Frontal cortex (tissue), 4 donors: ENCODE results near the gene ZFP2. TPM values are rescaled to one million over a fixed set of nuclear protein-coding genes. Genes with fewer than 3 reads are reported as not detected.
"Not testable (repeated sequence)": the region's sequence is repeated elsewhere in the genome, so short reads cannot be mapped to it uniquely, and the experiment has no call there.

Experiments used
- DNase-seq, 2 donors: peaks; one replicate each; pipeline ENCODE4 v3.0.0; 2012; ENCODE audit warnings: low spot score in 2 of 2
- FAIRE-seq: peaks from 2 replicates; lab custom pipeline; 2012; peaks lifted over from hg19 to GRCh38; lab: Jason Lieb, UNC
- total RNA-seq: library from RNA; depleted of rRNA; stranded (reverse); fragments of >200 nt; gene quantifications from one replicate; pipeline ENCODE4 v1.2.3, GENCODE V29; 2014
- donor health status: control.
- donor health status: control.
- donor health status: control.

ZFP2 gene
- total RNA-seq = 8.2 TPM

DNA sequence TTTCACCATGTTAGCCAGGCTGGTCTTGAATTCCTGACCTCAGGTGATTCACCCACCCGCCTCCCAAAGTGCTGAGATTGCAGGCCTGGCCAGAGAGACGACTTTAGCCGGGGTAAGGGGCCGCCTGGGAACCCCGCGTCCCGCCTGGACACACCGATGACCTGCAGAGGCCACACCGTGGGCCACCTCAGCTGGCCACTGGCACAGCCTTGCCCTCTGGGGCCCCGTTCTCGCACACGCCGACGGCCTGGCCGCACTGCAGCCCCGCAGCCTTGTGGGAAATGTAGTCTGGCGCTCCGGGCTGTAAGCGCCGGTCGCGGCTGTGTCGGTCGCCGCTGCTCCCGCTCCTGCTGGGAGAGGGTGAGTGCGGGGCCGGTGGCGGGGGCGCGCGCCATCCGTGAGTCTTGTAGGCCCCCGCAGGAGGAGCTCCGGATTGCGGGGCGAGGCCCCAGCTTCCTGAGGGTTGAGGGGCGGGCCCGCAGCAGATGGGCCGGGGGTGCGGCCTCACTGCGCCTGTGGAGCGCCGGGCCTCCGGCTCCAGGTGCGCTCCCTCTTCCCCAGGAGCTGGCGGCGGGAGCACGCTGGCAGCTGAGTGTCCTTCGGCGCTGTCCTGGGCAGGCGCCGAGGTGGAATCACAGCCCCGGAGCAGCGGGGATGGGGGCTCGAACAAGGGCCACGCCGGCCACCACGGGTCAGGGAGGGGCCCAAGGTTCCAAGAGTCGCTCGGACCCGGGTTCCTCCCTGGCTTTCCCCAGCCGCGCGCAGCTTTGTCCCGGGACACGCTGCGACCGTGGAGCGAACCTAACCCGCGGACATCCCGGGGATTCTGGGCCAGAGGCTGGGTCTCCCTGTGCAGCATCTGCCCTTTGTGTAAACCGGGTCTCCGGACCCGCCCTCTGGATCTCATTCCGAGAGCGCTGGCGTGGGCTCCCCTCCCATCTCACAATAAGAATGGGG, at the start of gene ZFP2:
Gene ZFP2 (plus strand): TSS at position 299 of the 957 bp plus-strand sequence. CDS start 35,401 bp downstream, outside the sequence.
- no peak for FAIRE-seq
- peak; percentile 59 to 61 for DNase-seq

- no peak for FAIRE-seq
Observed at GRCh38 chr5:178849316-178849715, 46.4 kb upstream of the ZFP2 start.

GRCh38 chr5:178851951-178852350, 43.8 kb upstream of the ZFP2 start:
- DNase-seq (no peak), FAIRE-seq (no peak)

More at GRCh38 chr5:178849316-178849715, 46.4 kb upstream of the ZFP2 start:
- no peak for DNase-seq

- DNase-seq = no peak
- no peak for FAIRE-seq
Observed at GRCh38 chr5:178854284-178854683, 41.4 kb upstream of the ZFP2 start.

DNA sequence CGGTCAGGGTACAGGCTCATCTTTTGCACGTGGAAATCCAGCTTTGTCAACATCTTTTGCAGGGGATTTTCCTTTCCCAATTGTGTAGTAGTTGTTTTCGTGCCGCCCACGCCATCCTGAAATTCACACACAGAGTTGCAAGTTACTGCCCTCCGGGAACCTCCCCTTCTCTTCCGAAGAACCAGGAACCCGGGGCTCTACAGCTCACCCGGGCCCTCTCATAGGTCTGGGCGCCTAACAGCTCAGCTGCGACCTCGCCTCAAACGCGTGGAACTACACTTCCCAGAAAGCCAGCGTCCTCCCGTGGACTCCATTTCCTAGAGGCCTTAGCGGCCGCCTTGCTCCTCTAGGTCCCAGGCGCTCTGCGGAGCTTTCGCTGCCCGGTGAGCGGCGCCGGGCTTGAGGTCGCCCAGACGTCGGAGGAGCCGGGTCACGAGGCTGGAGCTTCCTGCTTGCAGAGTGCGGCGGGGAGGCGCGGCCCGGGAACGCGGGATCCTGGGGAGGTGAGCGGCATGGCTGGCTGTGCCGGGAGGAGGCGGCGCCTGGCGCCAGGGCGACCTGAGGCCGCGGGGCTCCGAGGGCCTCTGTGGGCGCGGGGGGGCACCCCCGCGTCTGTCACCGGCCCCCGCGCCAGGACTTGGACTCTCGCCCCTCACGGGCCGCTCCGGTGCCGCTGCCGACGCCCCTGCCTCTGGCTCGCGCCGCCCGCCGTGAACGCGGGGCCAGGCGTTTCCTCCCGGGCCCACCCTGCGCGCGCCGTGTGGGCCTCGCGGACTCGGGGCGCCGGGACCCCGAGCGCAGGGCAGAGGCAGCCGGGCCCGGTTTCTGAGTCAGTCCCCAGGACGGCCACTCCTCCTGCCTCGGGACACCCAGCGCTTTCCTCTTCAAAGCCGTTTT, 35.8 kb upstream of the ZFP2 start, which contains the start of gene ZNF354B:
Gene ZNF354B (plus strand): TSS at position 329 of the 897 bp plus-strand sequence. CDS start 1,095 bp downstream, outside the sequence.
- FAIRE-seq (no peak), DNase-seq (peak; percentile 91 to 94)

DNA sequence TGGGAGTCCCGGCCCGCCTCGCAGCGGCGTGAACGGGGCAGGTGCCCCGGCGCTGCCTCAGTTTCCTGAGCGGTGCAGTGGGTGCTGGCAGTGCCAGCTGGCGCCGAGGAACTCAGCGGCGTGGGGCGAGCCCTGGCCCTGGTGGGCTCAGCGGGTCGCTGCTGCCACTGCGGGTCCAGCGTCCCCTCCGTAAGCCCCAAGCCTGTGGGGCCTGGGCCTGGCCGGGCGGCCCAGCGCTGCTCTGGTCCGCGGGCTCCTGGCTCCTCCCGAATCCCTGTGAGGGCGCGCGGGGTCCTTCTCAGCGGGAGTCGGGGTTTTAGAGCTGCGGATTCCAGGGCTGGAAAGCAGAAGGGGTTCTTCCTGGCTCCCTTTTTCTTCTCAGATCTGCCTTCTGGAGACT, 35.1 kb upstream of the ZFP2 start:
- FAIRE-seq = not testable (repeated sequence)

DNA sequence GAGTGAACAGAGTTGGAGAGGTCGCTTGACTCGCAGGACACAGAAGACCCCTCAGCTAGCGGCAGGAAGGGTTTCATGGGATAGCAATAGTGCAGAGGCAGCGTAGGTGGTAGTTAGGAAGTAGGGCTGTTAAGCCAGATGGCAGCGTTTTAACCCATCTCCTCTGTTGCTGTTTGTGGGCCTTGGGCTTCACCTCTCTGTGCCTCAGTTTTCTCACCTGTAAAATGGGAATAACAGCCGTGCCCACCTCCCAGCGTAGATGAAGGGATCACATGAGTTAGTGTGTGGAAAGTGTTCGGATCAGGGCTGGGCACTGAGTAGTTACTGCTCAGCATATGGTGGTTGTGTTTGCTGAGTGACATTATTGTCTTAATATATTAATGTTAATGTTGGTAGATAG, 34.1 kb upstream of the ZFP2 start:
- FAIRE-seq (no peak), DNase-seq (no peak)

More for the DNA sequence above, 35.1 kb upstream of the ZFP2 start:
- DNase-seq = not testable (repeated sequence)

DNA sequence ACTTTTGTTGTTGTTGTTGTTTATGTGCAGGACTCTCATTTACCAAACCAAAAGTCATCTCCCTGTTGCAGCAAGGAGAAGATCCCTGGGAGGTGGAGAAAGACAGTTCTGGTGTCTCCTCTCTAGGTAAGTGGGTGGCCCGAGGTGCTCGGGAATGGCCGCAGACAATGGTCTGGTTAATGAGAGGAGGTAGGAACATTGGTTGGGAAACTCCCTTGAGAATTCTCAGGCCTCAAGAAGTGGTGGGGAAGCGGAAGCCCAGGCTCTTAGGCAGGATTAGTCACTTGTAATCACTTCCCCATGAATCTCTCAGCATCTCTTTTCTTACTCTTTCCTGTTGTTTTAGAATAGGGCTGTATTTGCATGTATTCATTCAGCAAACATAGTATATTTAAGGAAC, 28.8 kb upstream of the ZFP2 start:
- FAIRE-seq (no peak), DNase-seq (no peak)

GRCh38 chr5:178869577-178869976, 26.1 kb upstream of the ZFP2 start:
- FAIRE-seq (no peak), DNase-seq (no peak)

- FAIRE-seq (no peak), DNase-seq (no peak)
Observed at GRCh38 chr5:178870411-178870810, 25.3 kb upstream of the ZFP2 start.

GRCh38 chr5:178872302-178872701, 23.4 kb upstream of the ZFP2 start:
- FAIRE-seq (no peak), DNase-seq (no peak)

DNA sequence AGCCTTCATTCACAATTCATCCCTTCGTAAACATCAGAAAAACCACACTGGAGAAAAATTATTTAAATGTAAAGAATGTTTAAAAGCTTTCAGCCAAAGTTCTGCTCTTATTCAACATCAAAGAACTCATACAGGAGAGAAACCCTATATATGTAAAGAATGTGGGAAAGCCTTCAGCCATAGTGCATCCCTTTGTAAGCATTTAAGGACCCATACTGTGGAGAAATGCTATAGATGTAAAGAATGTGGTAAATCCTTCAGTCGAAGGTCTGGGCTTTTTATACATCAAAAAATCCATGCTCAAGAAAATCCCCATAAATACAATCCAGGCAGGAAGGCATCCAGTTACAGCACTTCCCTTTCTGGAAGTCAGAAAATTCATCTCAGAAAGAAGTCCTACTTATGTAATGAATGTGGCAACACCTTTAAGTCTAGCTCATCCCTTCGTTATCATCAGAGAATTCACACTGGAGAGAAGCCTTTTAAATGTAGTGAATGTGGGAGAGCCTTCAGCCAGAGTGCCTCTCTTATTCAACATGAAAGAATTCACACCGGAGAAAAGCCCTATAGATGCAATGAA, 12.5 kb upstream of the ZFP2 start:
- not testable (repeated sequence) for DNase-seq, FAIRE-seq

- FAIRE-seq = no peak
- no peak for DNase-seq
Observed at GRCh38 chr5:178883815-178884430, 11.8 kb upstream of the ZFP2 start.

- no peak for FAIRE-seq
Observed at GRCh38 chr5:178899289-178899688, 3.6 kb downstream of the ZFP2 start.

GRCh38 chr5:178902849-178903248, 7.1 kb downstream of the ZFP2 start:
- FAIRE-seq (no peak), DNase-seq (no peak)

More at GRCh38 chr5:178899289-178899688, 3.6 kb downstream of the ZFP2 start:
- DNase-seq = no peak

- FAIRE-seq (no peak), DNase-seq (no peak)
Observed at GRCh38 chr5:178931846-178932760, 36.4 kb downstream of the ZFP2 start.

- no peak for FAIRE-seq
- DNase-seq = peak; percentile 94 to 98
Observed at GRCh38 chr5:178940569-178941360, 45.1 kb downstream of the ZFP2 start, which contains the start of gene ZNF454. TSS of gene ZNF454 (plus strand) at chr5:178941198. CDS start at chr5:178942792, 1,594 bp downstream.
